Lower lobe of right lung (tissue), 2 donors: Measurements from ENCODE around the gene LAMTOR2. TPM values are rescaled to one million over a fixed set of nuclear protein-coding genes. Genes with fewer than 3 reads are reported as not detected.

Source experiments
- ATAC-seq, 2 donors: fragments of 200-7000 bp; cut with Tn5 transposase; one replicate each; pipeline ENCODE4 v1.9.1; 2020 to 2022; ENCODE audit warnings: mild to moderate bottlenecking in 2 of 2, moderate library complexity in 2 of 2
- DNase-seq: peaks from one replicate; pipeline ENCODE4 v3.0.0-alpha.2; 2020
- H3K27ac ChIP-seq: fragments of 200-600 bp; one replicate; pipeline ENCODE4 v1.8.0; 2022
- H3K27me3 ChIP-seq: fragments of 200-600 bp; one replicate; pipeline ENCODE4 v1.8.0; 2022; ENCODE audit warnings: low read depth
- H3K36me3 ChIP-seq: fragments of 200-600 bp; one replicate; pipeline ENCODE4 v1.8.0; 2022; ENCODE audit warnings: mild to moderate bottlenecking
- H3K4me1 ChIP-seq: fragments of 200-600 bp; one replicate; pipeline ENCODE4 v1.8.0; 2022
- H3K4me3 ChIP-seq: fragments of 200-600 bp; one replicate; pipeline ENCODE4 v1.8.0; 2022; ENCODE audit warnings: mild to moderate bottlenecking
- H3K9me3 ChIP-seq: fragments of 200-600 bp; one replicate; pipeline ENCODE4 v1.8.0; 2022
- intact Hi-C: fragments of 100-400 bp; cut with DNase I; formaldehyde crosslinking; loops from one replicate; pipeline ENCODE4 v1.11.0; 2022
- total RNA-seq: library from RNA; stranded (reverse); fragmentation: NEBNext Ultra II Directional; extraction: Animal tissue kit (Norgen Biotek cat#: 25700); gene quantifications from one replicate; pipeline ENCODE4 v1.2.1, GENCODE V29; 2021
- TF ChIP-seq, protein P1 (sequence below): fragments of 200-600 bp; IDR thresholded peaks from one replicate; pipeline ENCODE4 v1.8.0; 2022; ENCODE audit warnings: antibody characterized with exemption, mild to moderate bottlenecking
- donor health status: DM: no; HTN: yes; CAD: no; lungs with severe emphysema.

LAMTOR2 gene
- total RNA-seq, 1 donor from 2014 or later: 66.5 TPM

- Histone ChIP-seq H3K9me3 (no peaks in the 10 kb centered on the region), H3K27ac (peak overlapping the region; percentile 12), H3K4me1 (peaks cover 9% of the 10 kb centered on the region), H3K4me3 (no peak overlapping the region), H3K27me3 (no peaks in the 10 kb centered on the region), H3K36me3 (peaks cover 100% of the 10 kb centered on the region)
- peak; percentile 58 to 64 for ATAC-seq
- intact Hi-C loops: no loop called here
- TF ChIP-seq, protein P1, sequence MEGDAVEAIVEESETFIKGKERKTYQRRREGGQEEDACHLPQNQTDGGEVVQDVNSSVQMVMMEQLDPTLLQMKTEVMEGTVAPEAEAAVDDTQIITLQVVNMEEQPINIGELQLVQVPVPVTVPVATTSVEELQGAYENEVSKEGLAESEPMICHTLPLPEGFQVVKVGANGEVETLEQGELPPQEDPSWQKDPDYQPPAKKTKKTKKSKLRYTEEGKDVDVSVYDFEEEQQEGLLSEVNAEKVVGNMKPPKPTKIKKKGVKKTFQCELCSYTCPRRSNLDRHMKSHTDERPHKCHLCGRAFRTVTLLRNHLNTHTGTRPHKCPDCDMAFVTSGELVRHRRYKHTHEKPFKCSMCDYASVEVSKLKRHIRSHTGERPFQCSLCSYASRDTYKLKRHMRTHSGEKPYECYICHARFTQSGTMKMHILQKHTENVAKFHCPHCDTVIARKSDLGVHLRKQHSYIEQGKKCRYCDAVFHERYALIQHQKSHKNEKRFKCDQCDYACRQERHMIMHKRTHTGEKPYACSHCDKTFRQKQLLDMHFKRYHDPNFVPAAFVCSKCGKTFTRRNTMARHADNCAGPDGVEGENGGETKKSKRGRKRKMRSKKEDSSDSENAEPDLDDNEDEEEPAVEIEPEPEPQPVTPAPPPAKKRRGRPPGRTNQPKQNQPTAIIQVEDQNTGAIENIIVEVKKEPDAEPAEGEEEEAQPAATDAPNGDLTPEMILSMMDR: no peak
- DNase-seq: no peak
Measured at GRCh38 chr1:156012051-156012817, 42.3 kb upstream of the LAMTOR2 start.

DNA sequence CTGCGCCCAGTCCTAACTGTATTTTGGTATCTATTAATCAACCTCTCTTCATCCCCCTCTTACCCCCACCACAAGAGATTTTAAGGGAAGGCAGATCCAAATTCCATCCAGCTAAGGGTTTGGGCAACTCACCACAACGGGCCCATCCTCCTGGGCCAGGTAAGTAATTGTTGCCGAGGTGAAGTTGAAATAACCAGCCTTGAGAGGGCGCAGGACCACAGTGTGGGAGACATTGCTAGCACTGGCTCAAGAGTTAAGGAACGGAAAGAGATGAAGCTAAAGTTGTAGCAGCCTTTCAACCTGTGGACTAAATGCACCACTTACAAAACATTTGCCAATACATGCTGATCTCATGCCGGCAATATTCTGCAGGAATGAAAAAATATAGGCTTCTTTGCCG lies 39.8 kb upstream of the LAMTOR2 start:
- no peaks in the 10 kb centered on the region for H3K27me3 ChIP-seq
- H3K4me1 ChIP-seq: peaks cover 19% of the 10 kb centered on the region
- DNase-seq: no peak
- H3K4me3 ChIP-seq: no peak overlapping the region
- peaks cover 96% of the 10 kb centered on the region for H3K36me3 ChIP-seq
- no peaks in the 10 kb centered on the region for H3K9me3 ChIP-seq
- no peak overlapping the region for H3K27ac ChIP-seq
- intact Hi-C loops: no loop called here
- no peak for ATAC-seq
- TF ChIP-seq, protein P1: no peak

DNA sequence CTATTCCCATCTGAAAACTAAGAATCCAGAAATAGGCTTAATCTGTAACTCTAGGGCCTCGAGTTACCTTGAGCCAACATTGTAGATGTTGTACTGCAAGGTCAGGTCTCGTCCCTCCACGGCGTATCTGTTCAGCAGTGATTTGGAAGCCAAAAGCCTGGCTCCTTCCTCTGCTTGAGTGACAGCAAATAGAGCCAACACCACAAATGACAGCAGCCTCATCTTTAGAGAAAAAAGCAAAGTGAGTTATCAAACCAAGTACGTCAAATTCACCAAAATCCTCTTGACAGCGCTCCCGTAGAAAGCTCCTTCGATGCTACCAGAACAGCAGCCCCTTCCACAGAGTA lies 34.7 kb upstream of the LAMTOR2 start:
- no peak for DNase-seq
- Histone ChIP-seq H3K27ac (peak overlapping the region; percentile 91), H3K4me3 (peak overlapping the region; percentile 74), H3K36me3 (peaks cover 45% of the 10 kb centered on the region), H3K9me3 (no peaks in the 10 kb centered on the region), H3K27me3 (no peaks in the 10 kb centered on the region), H3K4me1 (peaks cover 19% of the 10 kb centered on the region)
- TF ChIP-seq, protein P1: no peak
- intact Hi-C loops: no loop called here
- ATAC-seq: no peak

DNA sequence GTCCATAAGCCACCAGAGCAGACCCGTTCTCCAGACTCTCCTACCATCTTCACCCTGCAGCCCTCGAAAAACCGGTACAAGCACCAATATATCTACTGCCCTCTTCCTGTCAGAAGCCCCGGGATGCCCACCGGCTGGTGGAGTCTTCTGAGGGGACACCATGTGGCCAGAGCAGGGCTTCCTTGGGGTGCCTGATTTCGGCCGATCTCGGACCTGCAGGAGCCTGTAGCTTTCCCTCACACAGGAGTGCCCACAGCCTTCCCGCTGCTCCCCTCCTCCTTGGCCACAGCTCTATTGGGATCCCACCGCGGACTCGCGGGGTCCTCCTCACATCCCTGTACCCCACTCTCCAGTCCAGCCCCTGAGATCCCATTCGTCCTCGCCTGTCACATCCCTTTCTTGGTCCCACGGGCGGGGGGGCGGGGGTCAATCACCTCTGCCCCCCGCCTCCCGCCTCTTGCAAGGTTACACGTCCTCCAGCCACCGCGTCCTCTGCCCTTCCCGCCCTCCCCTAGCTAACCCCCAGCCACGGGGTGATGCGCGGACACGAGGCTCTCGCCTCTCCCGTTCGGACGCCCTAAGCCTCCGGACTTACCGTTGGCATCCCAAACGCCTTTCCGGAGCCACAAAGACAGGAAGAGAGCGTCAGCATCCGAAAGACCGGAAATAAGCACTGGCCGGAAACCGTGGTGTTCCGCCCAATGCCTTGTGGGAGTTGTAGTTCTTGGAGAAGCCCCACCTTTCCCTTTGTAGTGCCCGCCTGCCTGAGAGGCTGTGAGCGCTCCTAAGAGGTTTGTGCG lies 34.1 kb upstream of the LAMTOR2 start, which contains the start of gene SSR2:
SSR2 (minus strand) TSS at position 659 of the 800 bp plus-strand sequence. CDS start 784 bp downstream, outside the sequence.
- ATAC-seq (peak; percentile 96 to 99), DNase-seq (peak; percentile 86)
- Histone ChIP-seq H3K9me3 (no peaks in the 10 kb centered on the region), H3K4me1 (peaks cover 19% of the 10 kb centered on the region), H3K36me3 (peaks cover 39% of the 10 kb centered on the region), H3K27me3 (no peaks in the 10 kb centered on the region), H3K27ac (peak within 1 kb of the TSS; percentile 91), H3K4me3 (peak within 1 kb of the TSS; percentile 74)
- intact Hi-C loops: no loop called here
- TF ChIP-seq, protein P1: no peak

DNA sequence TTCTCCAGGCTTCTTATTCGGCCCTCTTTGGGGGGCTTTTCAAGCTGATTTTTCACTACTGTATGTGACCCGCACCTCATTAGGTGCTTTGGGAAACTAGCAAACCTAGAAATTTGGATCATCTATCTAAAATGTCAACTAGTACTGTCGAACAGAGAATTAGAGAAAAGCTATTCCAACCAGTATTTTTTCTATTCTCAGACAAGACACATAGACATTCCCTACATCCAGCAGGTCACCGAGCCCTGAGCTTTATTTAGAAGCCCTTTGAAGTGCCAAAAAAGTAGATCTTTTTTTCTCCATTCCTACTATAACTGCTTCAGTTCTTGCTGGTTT lies 33.5 kb upstream of the LAMTOR2 start:
- TF ChIP-seq, protein P1: no peak
- H3K27ac ChIP-seq: peak overlapping the region; percentile 91
- H3K4me3 ChIP-seq: peak overlapping the region; percentile 74
- H3K4me1 ChIP-seq: peaks cover 19% of the 10 kb centered on the region
- no peak for ATAC-seq
- H3K9me3 ChIP-seq: no peaks in the 10 kb centered on the region
- intact Hi-C loops: no loop called here
- DNase-seq: no peak
- no peaks in the 10 kb centered on the region for H3K27me3 ChIP-seq
- peaks cover 33% of the 10 kb centered on the region for H3K36me3 ChIP-seq
